Parathyroid adenoma (tissue), 2 donors: ENCODE results near the gene TYSND1.

Experiments
- H2AFZ ChIP-seq: fragments of 300-600 bp; sonication (generic); one replicate; pipeline ENCODE4 v1.7.0; 2017; ENCODE audit warnings: antibody characterized with exemption, mild to moderate bottlenecking
- H3K27ac ChIP-seq: fragments of 300-600 bp; sonication (generic); one replicate; pipeline ENCODE4 v1.7.0; 2017
- H3K27me3 ChIP-seq: fragments of 300-600 bp; sonication (generic); one replicate; pipeline ENCODE4 v1.7.0; 2017; ENCODE audit warnings: low read length; ENCODE audit not compliant: control insufficient read depth, insufficient read depth
- H3K36me3 ChIP-seq: fragments of 300-600 bp; sonication (generic); one replicate; pipeline ENCODE4 v1.7.0; 2017; ENCODE audit warnings: low read length; ENCODE audit not compliant: control insufficient read depth, insufficient read depth
- H3K4me1 ChIP-seq: fragments of 300-600 bp; sonication (generic); one replicate; pipeline ENCODE4 v1.7.0; 2017; ENCODE audit warnings: control low read depth
- H3K4me2 ChIP-seq: fragments of 300-600 bp; sonication (generic); one replicate; pipeline ENCODE4 v1.7.0; 2017; ENCODE audit warnings: low read length
- H3K4me3 ChIP-seq: fragments of 300-600 bp; sonication (generic); one replicate; pipeline ENCODE4 v1.7.0; 2017; ENCODE audit warnings: low read depth, low read length
- H3K79me2 ChIP-seq: fragments of 300-600 bp; sonication (generic); one replicate; pipeline ENCODE4 v1.7.0; 2017; ENCODE audit warnings: control low read depth
- H3K9ac ChIP-seq: fragments of 300-600 bp; sonication (generic); one replicate; pipeline ENCODE4 v1.7.0; 2017; ENCODE audit warnings: mild to moderate bottlenecking
- H3K9me3 ChIP-seq: fragments of 300-600 bp; sonication (generic); one replicate; pipeline ENCODE4 v1.7.0; 2017; ENCODE audit warnings: low read length; ENCODE audit not compliant: control insufficient read depth
- TF ChIP-seq, protein P1 (sequence below): fragments of 300-600 bp; sonication (generic); IDR thresholded peaks from one replicate; pipeline ENCODE4 v1.7.0; 2017; ENCODE audit warnings: antibody characterized with exemption, mild to moderate bottlenecking
- donor health status: primary hyperparathyroidism.

TYSND1 gene

DNA sequence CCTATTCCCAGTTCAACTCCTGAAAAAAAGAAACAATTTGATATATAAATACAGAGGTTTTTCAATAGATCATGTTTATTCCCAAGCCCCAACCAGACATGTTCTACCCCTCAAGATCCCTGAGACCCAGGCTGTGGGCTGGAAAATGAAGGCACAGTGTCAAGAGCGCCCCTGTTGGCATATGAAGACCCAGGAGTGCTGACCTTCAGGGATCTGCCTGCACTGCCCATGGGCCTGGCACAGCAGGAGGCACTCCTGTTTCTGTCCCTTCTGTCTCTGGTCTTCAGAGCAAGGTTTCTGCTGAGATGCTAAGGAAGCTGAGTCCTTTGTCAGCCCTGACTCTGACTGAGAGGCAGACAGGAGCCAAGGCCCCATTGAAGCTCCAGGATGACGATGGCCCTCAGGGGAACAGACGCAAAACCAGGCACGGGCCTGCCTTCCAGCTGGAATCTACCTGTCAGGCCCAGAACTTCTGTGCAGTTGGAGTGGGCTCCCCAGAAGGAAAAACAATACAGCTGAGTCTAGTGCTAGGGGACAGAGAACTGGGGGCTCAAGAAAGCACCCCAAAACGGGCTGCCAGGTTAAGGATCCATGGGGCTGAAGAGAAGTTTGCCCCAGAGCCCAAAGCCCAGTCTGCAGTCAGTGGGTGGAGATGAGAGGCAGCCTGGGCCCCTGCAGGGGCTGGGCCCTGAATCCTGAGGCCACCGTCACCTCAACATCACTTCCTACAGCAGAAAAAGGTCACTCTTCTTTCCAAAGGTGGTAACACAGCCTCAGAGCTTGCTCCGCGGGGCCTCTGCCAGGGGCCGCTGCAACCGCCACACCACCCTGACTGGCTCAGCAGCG, 7.1 kb downstream of the TYSND1 start:
- Histone ChIP-seq H3K4me2 (no peak overlapping the region), H3K36me3 (no peaks in the 10 kb centered on the region), H3K79me2 (peaks cover 10% of the 10 kb centered on the region), H3K9ac (no peak overlapping the region), H3K9me3 (no peaks in the 10 kb centered on the region), H3K4me3 (no peak overlapping the region), H2AFZ (no peak overlapping the region), H3K27me3 (no peaks in the 10 kb centered on the region), H3K27ac (no peak overlapping the region), H3K4me1 (peaks cover under 1% of the 10 kb centered on the region)
- TF ChIP-seq, protein P1, sequence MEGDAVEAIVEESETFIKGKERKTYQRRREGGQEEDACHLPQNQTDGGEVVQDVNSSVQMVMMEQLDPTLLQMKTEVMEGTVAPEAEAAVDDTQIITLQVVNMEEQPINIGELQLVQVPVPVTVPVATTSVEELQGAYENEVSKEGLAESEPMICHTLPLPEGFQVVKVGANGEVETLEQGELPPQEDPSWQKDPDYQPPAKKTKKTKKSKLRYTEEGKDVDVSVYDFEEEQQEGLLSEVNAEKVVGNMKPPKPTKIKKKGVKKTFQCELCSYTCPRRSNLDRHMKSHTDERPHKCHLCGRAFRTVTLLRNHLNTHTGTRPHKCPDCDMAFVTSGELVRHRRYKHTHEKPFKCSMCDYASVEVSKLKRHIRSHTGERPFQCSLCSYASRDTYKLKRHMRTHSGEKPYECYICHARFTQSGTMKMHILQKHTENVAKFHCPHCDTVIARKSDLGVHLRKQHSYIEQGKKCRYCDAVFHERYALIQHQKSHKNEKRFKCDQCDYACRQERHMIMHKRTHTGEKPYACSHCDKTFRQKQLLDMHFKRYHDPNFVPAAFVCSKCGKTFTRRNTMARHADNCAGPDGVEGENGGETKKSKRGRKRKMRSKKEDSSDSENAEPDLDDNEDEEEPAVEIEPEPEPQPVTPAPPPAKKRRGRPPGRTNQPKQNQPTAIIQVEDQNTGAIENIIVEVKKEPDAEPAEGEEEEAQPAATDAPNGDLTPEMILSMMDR = no peak

DNA sequence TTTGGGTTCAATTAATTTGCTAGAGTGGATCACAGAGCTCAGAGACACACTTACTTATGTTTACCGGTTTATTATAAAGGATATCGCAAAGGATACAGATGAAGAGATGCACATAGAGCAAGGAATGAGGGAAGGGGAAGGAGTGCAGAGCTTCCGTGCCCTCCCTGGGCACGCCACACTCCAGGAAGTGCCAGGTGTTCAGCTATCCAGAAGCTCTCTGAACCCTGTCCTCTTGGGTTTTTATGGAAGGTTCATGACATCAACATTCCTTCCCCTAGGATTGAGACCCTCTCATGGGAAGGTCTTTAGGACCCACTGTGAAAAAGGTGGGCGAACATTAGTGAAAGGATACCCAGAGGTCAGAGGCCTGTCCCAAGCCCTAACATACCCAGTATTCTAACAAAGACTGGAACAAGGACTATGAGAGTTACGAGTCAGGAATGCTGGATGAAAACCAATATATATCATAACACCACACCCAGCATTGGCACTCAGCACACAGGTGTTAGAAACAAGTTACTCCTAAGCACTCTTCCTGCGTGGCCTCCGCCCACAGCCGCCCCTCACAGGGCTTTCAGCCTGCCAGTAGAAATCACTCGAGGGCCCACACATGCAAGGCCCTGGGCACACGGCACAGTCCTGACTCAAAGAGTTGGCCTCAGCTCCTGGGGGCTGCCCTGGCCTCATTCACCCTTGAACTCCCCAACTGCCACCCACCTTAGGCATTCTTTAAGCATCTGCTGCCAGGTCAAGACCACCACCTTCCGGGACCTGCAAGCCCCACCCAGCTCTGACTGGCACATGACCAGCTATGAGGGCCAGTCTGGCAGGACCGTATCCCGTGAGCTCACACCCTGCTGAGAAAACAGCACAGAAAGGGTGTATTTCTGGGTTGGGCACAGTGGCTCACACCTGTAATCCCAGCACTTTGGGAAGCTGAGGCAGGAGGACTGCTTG, 8.3 kb downstream of the TYSND1 start:
- no peak overlapping the region for H3K4me3 ChIP-seq
- no peaks in the 10 kb centered on the region for H3K27me3 ChIP-seq
- peaks cover 3% of the 10 kb centered on the region for H3K79me2 ChIP-seq
- H3K4me1 ChIP-seq = no peaks in the 10 kb centered on the region
- no peak overlapping the region for H3K4me2 ChIP-seq
- no peaks in the 10 kb centered on the region for H3K9me3 ChIP-seq
- TF ChIP-seq, protein P1 = no peak
- H3K9ac ChIP-seq = no peak overlapping the region
- no peak overlapping the region for H2AFZ ChIP-seq
- H3K36me3 ChIP-seq = no peaks in the 10 kb centered on the region
- no peak overlapping the region for H3K27ac ChIP-seq

DNA sequence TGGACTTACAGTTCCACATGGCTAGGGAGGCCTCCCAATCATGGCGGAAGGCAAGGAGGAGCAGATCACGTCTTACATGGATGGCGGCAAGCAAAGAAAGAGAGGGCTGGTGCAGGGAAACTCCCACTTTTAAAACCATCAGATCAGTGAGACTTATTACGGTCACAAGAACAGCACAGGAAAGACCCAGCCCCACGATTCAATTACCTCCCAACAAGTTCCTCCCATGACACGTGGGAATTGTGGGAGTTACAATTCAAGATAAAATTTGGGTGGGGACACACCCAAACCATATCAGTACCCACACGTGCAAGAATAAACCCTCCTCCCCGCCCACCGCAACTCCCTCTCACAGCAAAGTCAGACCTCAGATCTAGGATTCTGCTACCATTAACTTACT, 9.4 kb downstream of the TYSND1 start:
- TF ChIP-seq, protein P1 = no peak
- Histone ChIP-seq H2AFZ (no peak overlapping the region), H3K4me2 (no peak overlapping the region), H3K36me3 (no peaks in the 10 kb centered on the region), H3K9ac (no peak overlapping the region), H3K4me3 (no peak overlapping the region), H3K79me2 (peaks cover 3% of the 10 kb centered on the region), H3K27me3 (no peaks in the 10 kb centered on the region), H3K9me3 (no peaks in the 10 kb centered on the region), H3K4me1 (no peaks in the 10 kb centered on the region), H3K27ac (no peak overlapping the region)

DNA sequence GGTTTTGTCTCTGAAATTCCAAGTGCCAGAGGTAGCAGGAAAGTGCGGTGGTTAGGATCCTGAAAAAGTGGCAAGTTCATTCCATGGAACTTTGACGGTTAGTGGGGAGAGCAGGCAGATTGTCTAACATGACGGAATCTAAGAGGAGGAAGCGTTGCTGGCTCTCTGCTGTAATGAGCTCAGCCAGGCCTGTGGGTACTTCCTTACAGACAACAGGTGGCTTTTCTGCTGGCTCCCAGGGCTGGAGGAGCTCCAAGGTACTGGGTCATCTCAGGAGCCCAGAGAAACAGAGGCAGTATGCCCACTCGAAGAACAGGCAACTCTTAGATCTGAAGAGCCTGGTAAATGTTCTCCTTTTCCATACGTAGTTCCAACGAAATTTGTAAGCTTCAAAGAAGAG, 10.8 kb downstream of the TYSND1 start:
- peaks cover 3% of the 10 kb centered on the region for H3K79me2 ChIP-seq
- H3K4me2 ChIP-seq = no peak overlapping the region
- H3K36me3 ChIP-seq = no peaks in the 10 kb centered on the region
- H3K9ac ChIP-seq = no peak overlapping the region
- TF ChIP-seq, protein P1 = no peak
- no peaks in the 10 kb centered on the region for H3K9me3 ChIP-seq
- no peaks in the 10 kb centered on the region for H3K4me1 ChIP-seq
- H3K4me3 ChIP-seq = no peak overlapping the region
- no peaks in the 10 kb centered on the region for H3K27me3 ChIP-seq
- no peak overlapping the region for H2AFZ ChIP-seq
- no peak overlapping the region for H3K27ac ChIP-seq
